Cardiac fibroblast (primary cell): ENCODE measurements around the gene AMH.

Experiments
- DNase-seq, 2 donors: peaks; one replicate each; pipeline versions ENCODE4 v3.0.0 to v3.0.0-alpha.2; 2010; ENCODE audit warnings: low read depth in 2 of 2
- H3K4me3 ChIP-seq, 2 donors: replicated peaks in 1 of 2; 1 replicate in 1 of 2; 2 replicates in 1 of 2; pipeline ENCODE4 v1.5.1; 2011; ENCODE audit warnings: low read depth in 2 of 2, low read length in 2 of 2, mild to moderate bottlenecking in 2 of 2, moderate library complexity in 1 of 2
- TF ChIP-seq, protein P1 (sequence below): IDR thresholded peaks from one replicate; pipeline ENCODE4 v1.5.1; 2011; ENCODE audit warnings: low read depth, mild to moderate bottlenecking, low read length, inconsistent platforms

Gene AMH

DNA sequence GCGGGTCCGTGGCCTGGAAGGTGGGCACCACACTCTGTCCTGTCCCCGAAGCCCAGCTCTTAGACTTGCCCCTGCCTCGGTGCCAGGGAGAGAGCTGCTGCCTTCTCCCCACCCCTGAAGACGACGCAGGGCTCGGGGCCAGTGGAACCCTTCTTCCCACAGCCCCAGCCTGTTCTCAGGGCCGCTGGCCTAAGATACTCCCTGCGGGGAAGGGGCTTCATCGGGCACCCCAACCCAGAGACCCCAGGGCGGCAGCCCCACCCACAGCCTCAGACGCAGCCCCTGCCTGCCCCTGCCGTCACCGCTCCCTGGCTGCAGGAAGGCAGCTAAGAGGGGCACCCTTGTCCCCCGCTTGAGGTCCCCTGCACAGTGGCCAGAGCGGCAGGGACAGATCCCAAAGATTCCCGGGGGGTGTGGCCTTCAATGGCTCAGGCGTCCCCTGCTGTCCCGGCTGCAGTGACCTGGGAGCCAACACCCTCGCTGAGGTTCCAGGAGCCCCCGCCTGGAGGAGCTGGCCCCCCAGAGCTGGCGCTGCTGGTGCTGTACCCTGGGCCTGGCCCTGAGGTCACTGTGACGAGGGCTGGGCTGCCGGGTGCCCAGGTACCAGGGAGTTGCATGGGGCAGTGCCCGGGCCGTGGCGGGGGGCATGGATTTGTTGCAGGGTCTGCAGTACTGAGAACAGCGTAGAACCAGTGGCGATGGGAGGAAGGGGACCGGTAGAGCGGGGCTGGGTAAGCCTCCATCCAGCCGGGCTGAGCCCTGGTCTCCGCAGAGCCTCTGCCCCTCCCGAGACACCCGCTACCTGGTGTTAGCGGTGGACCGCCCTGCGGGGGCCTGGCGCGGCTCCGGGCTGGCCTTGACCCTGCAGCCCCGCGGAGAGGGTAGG, 1.0 kb downstream of the AMH start:
- no peak overlapping the region for H3K4me3 ChIP-seq
- TF ChIP-seq, protein P1, sequence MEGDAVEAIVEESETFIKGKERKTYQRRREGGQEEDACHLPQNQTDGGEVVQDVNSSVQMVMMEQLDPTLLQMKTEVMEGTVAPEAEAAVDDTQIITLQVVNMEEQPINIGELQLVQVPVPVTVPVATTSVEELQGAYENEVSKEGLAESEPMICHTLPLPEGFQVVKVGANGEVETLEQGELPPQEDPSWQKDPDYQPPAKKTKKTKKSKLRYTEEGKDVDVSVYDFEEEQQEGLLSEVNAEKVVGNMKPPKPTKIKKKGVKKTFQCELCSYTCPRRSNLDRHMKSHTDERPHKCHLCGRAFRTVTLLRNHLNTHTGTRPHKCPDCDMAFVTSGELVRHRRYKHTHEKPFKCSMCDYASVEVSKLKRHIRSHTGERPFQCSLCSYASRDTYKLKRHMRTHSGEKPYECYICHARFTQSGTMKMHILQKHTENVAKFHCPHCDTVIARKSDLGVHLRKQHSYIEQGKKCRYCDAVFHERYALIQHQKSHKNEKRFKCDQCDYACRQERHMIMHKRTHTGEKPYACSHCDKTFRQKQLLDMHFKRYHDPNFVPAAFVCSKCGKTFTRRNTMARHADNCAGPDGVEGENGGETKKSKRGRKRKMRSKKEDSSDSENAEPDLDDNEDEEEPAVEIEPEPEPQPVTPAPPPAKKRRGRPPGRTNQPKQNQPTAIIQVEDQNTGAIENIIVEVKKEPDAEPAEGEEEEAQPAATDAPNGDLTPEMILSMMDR: no peak
- no peak for DNase-seq

DNA sequence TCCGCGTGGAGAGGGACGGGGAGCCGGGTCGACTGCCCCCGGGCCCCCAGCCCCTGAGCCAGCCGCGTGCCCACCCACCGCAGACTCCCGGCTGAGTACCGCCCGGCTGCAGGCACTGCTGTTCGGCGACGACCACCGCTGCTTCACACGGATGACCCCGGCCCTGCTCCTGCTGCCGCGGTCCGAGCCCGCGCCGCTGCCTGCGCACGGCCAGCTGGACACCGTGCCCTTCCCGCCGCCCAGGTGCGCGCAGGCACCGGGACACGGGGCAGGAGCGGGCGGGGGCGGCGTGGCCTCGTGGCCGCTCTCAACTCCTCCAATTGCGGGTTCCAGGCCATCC, 1.6 kb downstream of the AMH start:
- TF ChIP-seq, protein P1: no peak
- H3K4me3 ChIP-seq: no peak overlapping the region
- no peak for DNase-seq

DNA sequence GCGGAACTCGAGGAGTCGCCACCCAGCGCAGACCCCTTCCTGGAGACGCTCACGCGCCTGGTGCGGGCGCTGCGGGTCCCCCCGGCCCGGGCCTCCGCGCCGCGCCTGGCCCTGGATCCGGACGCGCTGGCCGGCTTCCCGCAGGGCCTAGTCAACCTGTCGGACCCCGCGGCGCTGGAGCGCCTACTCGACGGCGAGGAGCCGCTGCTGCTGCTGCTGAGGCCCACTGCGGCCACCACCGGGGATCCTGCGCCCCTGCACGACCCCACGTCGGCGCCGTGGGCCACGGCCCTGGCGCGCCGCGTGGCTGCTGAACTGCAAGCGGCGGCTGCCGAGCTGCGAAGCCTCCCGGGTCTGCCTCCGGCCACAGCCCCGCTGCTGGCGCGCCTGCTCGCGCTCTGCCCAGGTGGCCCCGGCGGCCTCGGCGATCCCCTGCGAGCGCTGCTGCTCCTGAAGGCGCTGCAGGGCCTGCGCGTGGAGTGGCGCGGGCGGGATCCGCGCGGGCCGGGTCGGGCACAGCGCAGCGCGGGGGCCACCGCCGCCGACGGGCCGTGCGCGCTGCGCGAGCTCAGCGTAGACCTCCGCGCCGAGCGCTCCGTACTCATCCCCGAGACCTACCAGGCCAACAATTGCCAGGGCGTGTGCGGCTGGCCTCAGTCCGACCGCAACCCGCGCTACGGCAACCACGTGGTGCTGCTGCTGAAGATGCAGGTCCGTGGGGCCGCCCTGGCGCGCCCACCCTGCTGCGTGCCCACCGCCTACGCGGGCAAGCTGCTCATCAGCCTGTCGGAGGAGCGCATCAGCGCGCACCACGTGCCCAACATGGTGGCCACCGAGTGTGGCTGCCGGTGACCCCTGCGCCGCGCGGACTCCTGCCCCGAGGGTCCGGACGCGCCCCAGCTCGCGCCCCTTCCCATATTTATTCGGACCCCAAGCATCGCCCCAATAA, 2.3 kb downstream of the AMH start:
- TF ChIP-seq, protein P1: no peak
- DNase-seq: no peak
- H3K4me3 ChIP-seq: no peak overlapping the region

DNA sequence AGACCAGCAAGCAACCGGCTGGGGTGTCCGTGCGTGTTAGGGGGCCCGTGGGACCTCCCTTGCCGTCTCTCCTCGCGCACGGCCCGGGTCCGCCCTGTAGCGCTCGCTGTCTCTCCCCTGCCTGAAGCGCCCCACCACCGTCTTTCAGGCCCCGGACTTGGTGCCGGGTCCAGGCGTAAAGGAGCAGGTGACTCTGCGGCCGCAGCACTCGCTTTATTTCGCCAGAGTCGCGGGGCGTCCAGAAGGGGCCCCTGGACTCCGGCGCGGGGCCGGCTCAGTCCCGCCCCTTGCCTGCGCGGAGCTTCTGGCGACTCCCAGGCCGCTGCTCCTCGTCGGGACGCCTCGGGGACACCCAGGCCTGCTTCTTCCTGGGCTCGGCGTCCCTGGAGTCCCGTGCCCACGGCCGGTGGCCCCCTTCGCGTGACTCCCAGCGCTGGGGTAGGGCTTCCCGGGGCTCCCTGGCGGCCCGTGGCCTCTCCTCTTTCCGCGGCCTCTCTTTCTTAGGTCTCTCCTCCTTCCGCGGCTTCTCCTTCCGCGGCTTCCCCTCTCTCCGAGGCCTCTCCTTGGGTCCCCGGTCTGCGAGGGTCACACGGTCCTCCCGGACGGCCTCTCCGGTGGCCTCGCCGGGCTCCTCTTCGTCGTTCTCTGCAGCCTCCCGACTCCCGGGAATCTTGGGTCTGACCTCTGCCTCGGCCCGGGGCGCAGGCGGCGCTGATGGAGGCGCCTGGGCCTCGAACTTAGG, 3.1 kb downstream of the AMH start:
- DNase-seq: no peak
- H3K4me3 ChIP-seq: no peak overlapping the region
- TF ChIP-seq, protein P1: no peak

DNA sequence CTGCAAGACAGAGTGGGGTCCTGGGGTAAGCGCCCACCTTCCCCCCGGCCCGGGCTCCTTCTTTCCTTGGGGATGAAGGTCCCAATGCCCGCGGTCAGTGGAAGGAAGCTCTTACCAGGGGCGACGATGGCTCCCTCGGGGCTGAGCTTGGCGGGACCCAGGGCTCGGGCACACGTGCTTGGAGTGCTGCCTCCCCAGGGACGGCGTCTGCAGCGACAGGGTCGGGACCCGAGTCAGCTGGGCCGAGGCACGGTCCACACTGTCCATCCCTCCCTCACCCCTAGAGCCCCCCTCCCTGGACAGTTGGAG, 3.6 kb downstream of the AMH start:
- DNase-seq: no peak

More for the DNA sequence above, 3.6 kb downstream of the AMH start:
- TF ChIP-seq, protein P1: no peak
- H3K4me3 ChIP-seq: no peak overlapping the region
